HepG2 (cell line): Measurements from ENCODE around the gene FALEC. TPM values are rescaled to one million over a fixed set of nuclear protein-coding genes. Genes with fewer than 3 reads are reported as not detected.
A peak's percentile ranks its signal among the peaks of the same experiment; 100 is the strongest.

ENCODE experiments used
- ATRX ChIP-seq: sonication (generic); formaldehyde crosslinking; IDR thresholded peaks from 2 replicates; pipeline ENCODE4 v1.4.0; 2020; ENCODE audit warnings: missing genetic modification reagents, borderline replicate concordance
- BRD4 ChIP-seq: sonication (generic); formaldehyde crosslinking; IDR thresholded peaks from 2 replicates; pipeline ENCODE4 v1.4.0; 2020; ENCODE audit warnings: missing genetic modification reagents
- CBX1 ChIP-seq: IDR thresholded peaks from one replicate; pipeline ENCODE4 v1.6.1; 2016; ENCODE audit warnings: antibody characterized with exemption, low read depth
- FOXK1 ChIP-seq: sonication (generic); formaldehyde crosslinking; IDR thresholded peaks from 2 replicates; pipeline ENCODE4 v1.4.0; 2020; ENCODE audit warnings: low read depth, missing genetic modification reagents, borderline replicate concordance
- HIVEP1 ChIP-seq: sonication (generic); formaldehyde crosslinking; IDR thresholded peaks from 2 replicates; pipeline ENCODE4 v1.4.0; 2020; ENCODE audit warnings: mild to moderate bottlenecking, missing genetic modification reagents
- HOXA5 ChIP-seq: sonication (generic); formaldehyde crosslinking; IDR thresholded peaks from 2 replicates; pipeline ENCODE4 v1.4.0; 2020; ENCODE audit warnings: missing genetic modification reagents
- MLLT10 ChIP-seq: sonication (generic); formaldehyde crosslinking; IDR thresholded peaks from 2 replicates; pipeline ENCODE4 v1.4.0; 2020; ENCODE audit warnings: missing genetic modification reagents
- NCOA2 ChIP-seq: sonication (generic); formaldehyde crosslinking; IDR thresholded peaks from 2 replicates; pipeline ENCODE4 v1.8.0; 2022; ENCODE audit warnings: inconsistent platforms
- NCOA5 ChIP-seq: sonication (generic); formaldehyde crosslinking; IDR thresholded peaks from 2 replicates; pipeline ENCODE4 v1.4.0; 2020; ENCODE audit warnings: missing genetic modification reagents
- NFE2L2 ChIP-seq: fragments of 150-350 bp; IDR thresholded peaks from 2 replicates; pipeline ENCODE4 v1.6.1; 2014; ENCODE audit warnings: low read length
- NR2F6 ChIP-seq, 2 experiments: IDR thresholded peaks; 2 replicates each; pipeline ENCODE4 v1.6.1; 2016; ENCODE audit warnings: antibody characterized with exemption in 1 of 2, mild to moderate bottlenecking in 1 of 2
- RBM22 ChIP-seq: fragments of 200-400 bp; formaldehyde crosslinking; optimal IDR thresholded peaks from 2 replicates; pipeline ENCODE3; 2017; ENCODE audit warnings: mild to moderate bottlenecking, low read length, moderate library complexity
- SOX13 ChIP-seq, 3 experiments: fragments of 450-650 bp in 1 of 3; sonication (generic) in 1 of 3; formaldehyde crosslinking in 1 of 3; IDR thresholded peaks in 2 of 3; conservative IDR thresholded peaks in 1 of 3; 2 replicates each; pipeline versions ENCODE4 v1.5.0 to v1.6.1; 2016 to 2020; ENCODE audit warnings: antibody characterized with exemption in 1 of 3, mild to moderate bottlenecking in 1 of 3, missing compliant biosample characterization in 1 of 3, missing genetic modification reagents in 1 of 3, moderate library complexity in 1 of 3
- SOX6 ChIP-seq, 2 experiments: fragments of 450-650 bp in 1 of 2; sonication (generic) in 1 of 2; formaldehyde crosslinking in 1 of 2; IDR thresholded peaks; 2 replicates each; pipeline versions ENCODE4 v1.4.0 to v1.6.1; 2017 to 2020; ENCODE audit warnings: antibody characterized with exemption in 1 of 2, mild to moderate bottlenecking in 1 of 2, missing genetic modification reagents in 1 of 2
- U2AF2 ChIP-seq: fragments of 200-400 bp; formaldehyde crosslinking; IDR thresholded peaks from 2 replicates; pipeline ENCODE4 v1.6.1; 2017; ENCODE audit warnings: low read depth, mild to moderate bottlenecking, low read length
- ZEB1 ChIP-seq: IDR thresholded peaks from 2 replicates; pipeline ENCODE4 v1.6.1; 2012; ENCODE audit warnings: mild to moderate bottlenecking, low read depth, inconsistent platforms; ENCODE audit not compliant: insufficient replicate concordance
- ZMAT3 ChIP-seq: sonication (generic); formaldehyde crosslinking; conservative IDR thresholded peaks from 2 replicates; pipeline ENCODE4 v1.7.0; 2021; ENCODE audit warnings: missing genetic modification reagents
- ZNF264 ChIP-seq: sonication (generic); formaldehyde crosslinking; IDR thresholded peaks from 2 replicates; pipeline ENCODE4 v1.4.0; 2020; ENCODE audit warnings: missing genetic modification reagents
- ZNF326 ChIP-seq: sonication (generic); formaldehyde crosslinking; IDR thresholded peaks from 2 replicates; pipeline ENCODE4 v1.4.0; 2020; ENCODE audit warnings: missing genetic modification reagents, borderline replicate concordance
- ZNF333 ChIP-seq: sonication (generic); formaldehyde crosslinking; IDR thresholded peaks from 2 replicates; pipeline ENCODE4 v1.4.0; 2020; ENCODE audit warnings: mild to moderate bottlenecking, missing genetic modification reagents, borderline replicate concordance
- ZNF550 ChIP-seq: sonication (generic); formaldehyde crosslinking; IDR thresholded peaks from 2 replicates; pipeline ENCODE4 v1.4.0; 2020; ENCODE audit warnings: mild to moderate bottlenecking, missing genetic modification reagents, borderline replicate concordance
- ZNF766 ChIP-seq: sonication (generic); formaldehyde crosslinking; IDR thresholded peaks from 2 replicates; pipeline ENCODE4 v1.5.0; 2020; ENCODE audit warnings: missing genetic modification reagents, borderline replicate concordance
- ZNF781 ChIP-seq: sonication (generic); formaldehyde crosslinking; IDR thresholded peaks from 2 replicates; pipeline ENCODE4 v1.5.1; 2020; ENCODE audit warnings: borderline replicate concordance, mild to moderate bottlenecking, missing genetic modification reagents; ENCODE audit errors: not compliant biosample characterization
- ZSCAN22 ChIP-seq: sonication (generic); formaldehyde crosslinking; IDR thresholded peaks from 2 replicates; pipeline ENCODE4 v1.4.0; 2020; ENCODE audit warnings: mild to moderate bottlenecking, missing genetic modification reagents
- polyA plus RNA-seq, 8 experiments: library from polyadenylated mRNA; depleted of rRNA in 3 of 8; stranded (reverse) in 7 of 8; unstranded in 1 of 8; fragments of >200 nt; fragmentation: Illumina TruSeq in 4 of 8; extraction: Trizol in 4 of 8; gene quantifications; 2 replicates each; pipeline versions ENCODE4 v1.2.1 to v1.2.3, GENCODE V29; 2011 to 2016; ENCODE audit warnings: low read depth in 4 of 8, missing spikeins in 1 of 8, mixed read lengths in 1 of 8; ENCODE audit not compliant: insufficient read depth in 1 of 8
- total RNA-seq, 5 experiments: library from RNA; depleted of rRNA; stranded (reverse); fragments of >200 nt; fragmentation: Illumina TruSeq; extraction: Trizol; gene quantifications; 2 replicates each; pipeline ENCODE4 v1.2.3, GENCODE V29; 2016; ENCODE audit warnings: low read depth in 1 of 5
- TF ChIP-seq, protein P1 (sequence below): IDR thresholded peaks from 2 replicates; pipeline ENCODE4 v1.6.1; 2016; ENCODE audit warnings: missing genetic modification reagents, missing compliant biosample characterization
- TF ChIP-seq, protein P2 (sequence below): sonication (generic); formaldehyde crosslinking; IDR thresholded peaks from 2 replicates; pipeline ENCODE4 v1.4.0; 2020; ENCODE audit warnings: missing genetic modification reagents, borderline replicate concordance
- TF ChIP-seq, protein P3 (sequence below): fragments of 450-650 bp; IDR thresholded peaks from 2 replicates; pipeline ENCODE4 v1.6.1; 2016
- TF ChIP-seq, protein P4 (sequence below): sonication (generic); formaldehyde crosslinking; IDR thresholded peaks from 2 replicates; pipeline ENCODE4 v1.5.0; 2020; ENCODE audit warnings: missing genetic modification reagents

The FALEC gene
- total and polyA plus RNA-seq, 2 of the 13 experiments (the other 11 are each of a cell fraction or from before 2014, with no cell fraction given), result 0.33 to 0.71 TPM

DNA sequence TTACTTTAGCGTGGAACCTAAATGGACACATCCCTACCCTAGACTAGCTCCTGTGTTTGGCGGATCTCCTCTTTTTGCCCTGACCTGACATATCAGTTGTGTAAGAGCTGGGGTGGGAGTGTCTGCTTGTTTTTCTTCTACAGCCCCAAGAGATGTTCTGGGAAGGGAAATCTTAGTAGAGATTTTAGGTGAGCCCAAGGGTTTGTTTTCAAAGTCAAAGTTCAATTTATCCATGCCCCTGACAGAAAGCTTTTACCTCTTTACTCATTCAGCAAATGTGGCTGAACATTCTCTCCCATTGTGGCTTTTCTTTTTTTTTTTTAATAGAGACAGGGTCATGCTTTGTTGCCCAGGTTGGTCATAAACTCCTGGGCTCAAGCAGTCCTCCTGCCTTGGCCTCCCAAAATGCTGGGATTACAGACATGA, 35.6 kb upstream of the FALEC start (continued):
- TF ChIP-seq ZNF550 (CRISPR knock-in tag) (no peak), FOXK1 (CRISPR knock-in tag) (0 out of 2 replicates have a peak, but pooled peaks have one; percentile 19), ZEB1 (no peak), ZNF766 (CRISPR knock-in tag) (no peak), NR2F6 (IDR thresholded peaks at IDR 0.05) (peak; percentile 66; the same call in 1 of the 2 replicates), NR2F6 (CRISPR knock-in tag; IDR thresholded peaks at IDR 0.05) (0 out of 2 replicates have a peak, but pooled peaks have one; percentile 21), HOXA5 (CRISPR knock-in tag) (0 out of 2 replicates have a peak, but pooled peaks have one; percentile 40), BRD4 (no peak), ZNF333 (CRISPR knock-in tag) (no peak), CBX1 (no peak), U2AF2 (no peak), NCOA2 (peak; percentile 40; the same call in 1 of the 2 replicates), HIVEP1 (CRISPR knock-in tag) (no peak), ZMAT3 (CRISPR knock-in tag) (no peak), MLLT10 (no peak), NCOA5 (CRISPR knock-in tag) (no peak), ZSCAN22 (CRISPR knock-in tag) (no peak), ATRX (no peak), ZNF326 (CRISPR knock-in tag) (no peak), NFE2L2 (no peak), SOX13 (IDR thresholded peaks at IDR 0.05) (no peak), SOX13 (CRISPR knock-in tag; conservative IDR thresholded peaks at IDR 0.05 in 1 of 2, IDR thresholded peaks at IDR 0.05 in 1 of 2) (peak in 1 of 2 experiments; percentile 50; a peak in 1 of 4 replicates), SOX6 (IDR thresholded peaks at IDR 0.05) (no peak), SOX6 (CRISPR knock-in tag; IDR thresholded peaks at IDR 0.05) (peak; percentile 78), ZNF781 (CRISPR knock-in tag) (no peak), ZNF264 (CRISPR knock-in tag) (0 out of 2 replicates have a peak, but pooled peaks have one; percentile 52), RBM22 (no peak)
- TF ChIP-seq, protein P1, sequence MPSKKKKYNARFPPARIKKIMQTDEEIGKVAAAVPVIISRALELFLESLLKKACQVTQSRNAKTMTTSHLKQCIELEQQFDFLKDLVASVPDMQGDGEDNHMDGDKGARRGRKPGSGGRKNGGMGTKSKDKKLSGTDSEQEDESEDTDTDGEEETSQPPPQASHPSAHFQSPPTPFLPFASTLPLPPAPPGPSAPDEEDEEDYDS, result no peak
- TF ChIP-seq, protein P2, sequence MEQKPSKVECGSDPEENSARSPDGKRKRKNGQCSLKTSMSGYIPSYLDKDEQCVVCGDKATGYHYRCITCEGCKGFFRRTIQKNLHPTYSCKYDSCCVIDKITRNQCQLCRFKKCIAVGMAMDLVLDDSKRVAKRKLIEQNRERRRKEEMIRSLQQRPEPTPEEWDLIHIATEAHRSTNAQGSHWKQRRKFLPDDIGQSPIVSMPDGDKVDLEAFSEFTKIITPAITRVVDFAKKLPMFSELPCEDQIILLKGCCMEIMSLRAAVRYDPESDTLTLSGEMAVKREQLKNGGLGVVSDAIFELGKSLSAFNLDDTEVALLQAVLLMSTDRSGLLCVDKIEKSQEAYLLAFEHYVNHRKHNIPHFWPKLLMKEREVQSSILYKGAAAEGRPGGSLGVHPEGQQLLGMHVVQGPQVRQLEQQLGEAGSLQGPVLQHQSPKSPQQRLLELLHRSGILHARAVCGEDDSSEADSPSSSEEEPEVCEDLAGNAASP (CRISPR knock-in tag), result peak; percentile 84; the same call in 1 of the 2 replicates
- TF ChIP-seq, protein P3, sequence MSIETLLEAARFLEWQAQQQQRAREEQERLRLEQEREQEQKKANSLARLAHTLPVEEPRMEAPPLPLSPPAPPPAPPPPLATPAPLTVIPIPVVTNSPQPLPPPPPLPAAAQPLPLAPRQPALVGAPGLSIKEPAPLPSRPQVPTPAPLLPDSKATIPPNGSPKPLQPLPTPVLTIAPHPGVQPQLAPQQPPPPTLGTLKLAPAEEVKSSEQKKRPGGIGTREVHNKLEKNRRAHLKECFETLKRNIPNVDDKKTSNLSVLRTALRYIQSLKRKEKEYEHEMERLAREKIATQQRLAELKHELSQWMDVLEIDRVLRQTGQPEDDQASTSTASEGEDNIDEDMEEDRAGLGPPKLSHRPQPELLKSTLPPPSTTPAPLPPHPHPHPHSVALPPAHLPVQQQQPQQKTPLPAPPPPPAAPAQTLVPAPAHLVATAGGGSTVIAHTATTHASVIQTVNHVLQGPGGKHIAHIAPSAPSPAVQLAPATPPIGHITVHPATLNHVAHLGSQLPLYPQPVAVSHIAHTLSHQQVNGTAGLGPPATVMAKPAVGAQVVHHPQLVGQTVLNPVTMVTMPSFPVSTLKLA, result no peak
- TF ChIP-seq, protein P4, sequence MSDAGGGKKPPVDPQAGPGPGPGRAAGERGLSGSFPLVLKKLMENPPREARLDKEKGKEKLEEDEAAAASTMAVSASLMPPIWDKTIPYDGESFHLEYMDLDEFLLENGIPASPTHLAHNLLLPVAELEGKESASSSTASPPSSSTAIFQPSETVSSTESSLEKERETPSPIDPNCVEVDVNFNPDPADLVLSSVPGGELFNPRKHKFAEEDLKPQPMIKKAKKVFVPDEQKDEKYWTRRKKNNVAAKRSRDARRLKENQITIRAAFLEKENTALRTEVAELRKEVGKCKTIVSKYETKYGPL, result peak; percentile 72; the same call in 1 of the 2 replicates
